ENCODE data around the gene TGFB3. TPM values are rescaled to one million over a fixed set of nuclear protein-coding genes. Genes with fewer than 3 reads are reported as not detected.

TGFB3 gene
- total RNA-seq, 1 donor = 14.2 TPM

DNA sequence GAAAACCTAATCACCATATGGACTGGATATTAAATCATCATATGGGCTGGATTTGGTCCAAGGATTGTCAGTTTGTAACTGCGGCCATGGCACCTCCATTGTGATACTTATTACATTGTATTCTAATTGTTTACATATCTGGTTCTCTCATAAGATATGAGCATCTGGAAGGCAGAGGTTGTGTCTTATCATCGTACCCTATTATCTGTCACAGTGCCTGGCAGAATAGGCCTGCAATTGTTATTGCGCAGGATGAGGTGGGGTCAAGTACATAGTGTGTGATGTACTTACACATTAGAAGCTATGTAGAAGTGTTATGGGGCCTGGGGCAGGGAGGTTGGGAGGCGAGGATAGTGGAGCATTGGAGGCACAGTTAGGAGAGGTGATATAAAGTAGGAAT, 8.5 kb upstream of the TGFB3 start:
- no peak for TF ChIP-seq CTCF (IDR thresholded peaks at IDR 0.05; ENCODE audit: insufficient read depth, low read depth, low read length)
- no peak overlapping the region for H3K4me3 ChIP-seq (ENCODE audit: low read depth, low read length)
- DNase-seq (ENCODE audit: low read depth) = no peak

- no peak overlapping the region for H3K4me3 ChIP-seq (ENCODE audit: low read depth, low read length)
- DNase-seq (ENCODE audit: low read depth) = peak; percentile 96
- TF ChIP-seq CTCF (IDR thresholded peaks at IDR 0.05; ENCODE audit: insufficient read depth, low read depth, low read length) = no peak
Measured at GRCh38 chr14:75989134-75989533, 7.3 kb upstream of the TGFB3 start.

GRCh38 chr14:75987201-75987970, 5.6 kb upstream of the TGFB3 start:
- no peak overlapping the region for H3K4me3 ChIP-seq (ENCODE audit: low read depth, low read length)
- DNase-seq (ENCODE audit: low read depth) = peak; percentile 81
- TF ChIP-seq CTCF (IDR thresholded peaks at IDR 0.05; ENCODE audit: insufficient read depth, low read depth, low read length) = no peak

DNA sequence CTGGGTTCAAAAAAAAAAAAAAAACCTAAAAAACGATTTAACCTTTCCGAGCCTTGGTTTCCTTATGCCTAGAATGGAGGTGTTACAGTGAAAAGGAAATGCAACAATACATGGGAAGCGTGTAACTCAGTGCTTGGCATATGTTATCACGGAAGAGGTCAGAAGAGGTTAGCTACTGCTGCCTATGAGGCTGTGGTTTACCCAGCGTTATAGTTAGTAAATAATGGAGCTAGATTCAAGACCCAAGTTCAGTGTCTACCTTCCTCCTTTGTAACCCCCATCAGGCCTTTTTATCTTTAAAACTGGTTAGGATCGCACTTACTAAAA, 4.6 kb upstream of the TGFB3 start:
- DNase-seq (ENCODE audit: low read depth) = no peak
- TF ChIP-seq CTCF (IDR thresholded peaks at IDR 0.05; ENCODE audit: insufficient read depth, low read depth, low read length) = no peak
- peak overlapping the region; percentile 81 for H3K4me3 ChIP-seq (ENCODE audit: low read depth, low read length)

GRCh38 chr14:75985618-75986438, 4.0 kb upstream of the TGFB3 start, which contains the start of gene IFT43:
Gene IFT43 (plus strand): TSS chr14:75985763. CDS start chr14:75985787, 24 bp downstream.
- peak; percentile 83 for DNase-seq (ENCODE audit: low read depth)
- TF ChIP-seq CTCF (IDR thresholded peaks at IDR 0.05; ENCODE audit: insufficient read depth, low read depth, low read length) = no peak
- H3K4me3 ChIP-seq (ENCODE audit: low read depth, low read length) = peak within 1 kb of the TSS; percentile 81

DNA sequence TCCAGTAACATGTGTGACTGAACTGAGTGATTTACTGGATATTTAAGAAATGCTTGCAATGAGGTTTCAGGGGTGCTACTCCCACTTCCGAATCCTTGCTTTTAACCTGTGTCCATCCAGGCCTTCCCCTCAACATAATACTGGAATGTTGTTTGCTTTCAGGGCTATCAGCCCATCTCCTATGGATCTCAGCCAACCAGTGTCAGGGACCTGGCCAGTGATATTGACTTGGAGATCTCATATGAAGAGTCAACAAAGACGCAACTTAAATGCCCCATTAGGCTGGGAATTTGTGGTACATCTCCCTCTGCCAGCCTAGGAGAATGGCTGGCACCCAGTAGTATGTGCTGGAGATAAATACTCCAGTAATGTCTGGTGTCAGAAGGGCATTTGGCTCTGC, 2.9 kb upstream of the TGFB3 start:
- no peak for DNase-seq (ENCODE audit: low read depth)
- no peak for TF ChIP-seq CTCF (IDR thresholded peaks at IDR 0.05; ENCODE audit: insufficient read depth, low read depth, low read length)
- H3K4me3 ChIP-seq (ENCODE audit: low read depth, low read length) = no peak overlapping the region

Measured in fibroblast of villous mesenchyme (primary cell).